Endothelial cell of umbilical vein (primary cell): Measurements from ENCODE around the gene ASB2. TPM values are rescaled to one million over a fixed set of nuclear protein-coding genes. Genes with fewer than 3 reads are reported as not detected.

ENCODE experiments used
- BruUV-seq: library from RNA; stranded (reverse); fragments of 400-500 nt; replicated peaks from 2 replicates; lab custom pipeline; 2021; lab: Mats Ljungman, UMichigan
- CTCF ChIA-PET: fragments of 300-600, 350-600 bp; sonication (Branson Sonifier 250); formaldehyde crosslinking; loops from one replicate; lab custom pipeline; 2021; ENCODE audit warnings: antibody characterized with exemption, inconsistent platforms; lab: Charles Lee
- POLR2A ChIA-PET: fragments of 300-600, 350-600 bp; sonication (Branson Sonifier 250); formaldehyde crosslinking; loops from one replicate; lab custom pipeline; 2021; ENCODE audit warnings: antibody characterized with exemption, inconsistent platforms; lab: Charles Lee
- DNase-seq: peaks from one replicate; pipeline ENCODE4 v3.0.0-alpha.2; 2011; ENCODE audit warnings: low read depth, low spot score
- FAIRE-seq: peaks from 2 replicates; lab custom pipeline; 2011; peaks lifted over from hg19 to GRCh38; lab: Jason Lieb, UNC
- H2AFZ ChIP-seq: 2 replicates; pipeline ENCODE4 v1.6.0; 2012; ENCODE audit warnings: low read depth, low read length, control low read depth, inconsistent platforms
- H3K27ac ChIP-seq: 2 replicates; pipeline ENCODE4 v1.5.1; 2011; ENCODE audit warnings: low read depth, mild to moderate bottlenecking, control low read depth, low read length, moderate library complexity; ENCODE audit not compliant: insufficient read depth
- H3K27me3 ChIP-seq, 2 experiments: 2 replicates each; pipeline versions ENCODE4 v1.6.0 to v1.6.1; 2011; ENCODE audit warnings: low read length in 2 of 2, mixed read lengths in 1 of 2; ENCODE audit not compliant: control insufficient read depth in 2 of 2, insufficient read depth in 2 of 2
- H3K36me3 ChIP-seq, 2 experiments: 2 replicates in 1 of 2; 3 replicates in 1 of 2; pipeline ENCODE4 v1.5.1; 2011; ENCODE audit warnings: low read length in 2 of 2, mild to moderate bottlenecking in 1 of 2, moderate library complexity in 1 of 2; ENCODE audit not compliant: control insufficient read depth in 2 of 2, insufficient read depth in 2 of 2; ENCODE audit errors: extremely low read depth in 1 of 2
- H3K4me1 ChIP-seq: 3 replicates; pipeline ENCODE4 v1.5.1; 2011; ENCODE audit warnings: mild to moderate bottlenecking, low read length; ENCODE audit not compliant: control insufficient read depth, insufficient read depth; ENCODE audit errors: extremely low read depth
- H3K4me2 ChIP-seq: 2 replicates; pipeline ENCODE4 v1.6.1; 2011; ENCODE audit warnings: low read length, control low read depth, mixed read lengths; ENCODE audit not compliant: insufficient read depth
- H3K4me3 ChIP-seq, 3 experiments: fragments of 200-600 bp in 1 of 3; sonication (generic), shearing (Covaris generic) in 1 of 3; replicated peaks in 1 of 3; 2 replicates each; pipeline ENCODE4 v1.5.1; 2011 to 2016; ENCODE audit warnings: control low read depth in 3 of 3, low read length in 3 of 3, mild to moderate bottlenecking in 2 of 3, inconsistent platforms in 1 of 3, low read depth in 1 of 3, moderate library complexity in 1 of 3; ENCODE audit not compliant: insufficient read depth in 1 of 3
- H3K79me2 ChIP-seq: 2 replicates; pipeline ENCODE4 v1.6.0; 2012; ENCODE audit warnings: low read length, inconsistent platforms; ENCODE audit not compliant: control insufficient read depth, insufficient read depth
- H3K9ac ChIP-seq: replicated peaks from 2 replicates; pipeline ENCODE3; 2011; ENCODE audit warnings: low read length, control low read depth; ENCODE audit not compliant: insufficient read depth; ENCODE audit errors: extremely low read depth
- H3K9me1 ChIP-seq: replicated peaks from 3 replicates; pipeline ENCODE4 v1.6.0; 2011; ENCODE audit warnings: mild to moderate bottlenecking, low read length; ENCODE audit not compliant: control insufficient read depth, insufficient read depth; ENCODE audit errors: extremely low read depth
- H3K9me3 ChIP-seq: replicated peaks from 2 replicates; pipeline ENCODE4 v1.5.1; 2012; ENCODE audit warnings: low read length, inconsistent platforms; ENCODE audit not compliant: control insufficient read depth, insufficient read depth
- H4K20me1 ChIP-seq: replicated peaks from 2 replicates; pipeline ENCODE3; 2011; ENCODE audit warnings: mild to moderate bottlenecking, low read length; ENCODE audit not compliant: control insufficient read depth, insufficient read depth; ENCODE audit errors: extremely low read depth
- EZH2 ChIP-seq: IDR thresholded peaks from 2 replicates; pipeline ENCODE4 v1.6.1; 2012; ENCODE audit warnings: borderline replicate concordance, low read depth, mild to moderate bottlenecking, moderate library complexity, low read length, inconsistent platforms; ENCODE audit not compliant: severe bottlenecking
- FOS ChIP-seq: IDR thresholded peaks from 2 replicates; pipeline ENCODE4 v1.6.1; 2011; ENCODE audit warnings: mild to moderate bottlenecking, low read length, moderate library complexity, borderline replicate concordance; ENCODE audit not compliant: insufficient read depth
- GATA2 ChIP-seq: IDR thresholded peaks from 2 replicates; pipeline ENCODE4 v1.7.0; 2011; ENCODE audit warnings: low read depth, mild to moderate bottlenecking, moderate library complexity, mixed read lengths, low read length; ENCODE audit not compliant: insufficient read length, insufficient read depth
- JUN ChIP-seq: IDR thresholded peaks from 2 replicates; pipeline ENCODE4 v1.6.1; 2011; ENCODE audit warnings: borderline replicate concordance, low read depth; ENCODE audit not compliant: insufficient read length, insufficient read depth
- MAX ChIP-seq: IDR thresholded peaks from 2 replicates; pipeline ENCODE4 v1.6.1; 2011; ENCODE audit not compliant: insufficient read depth, insufficient read length
- MYC ChIP-seq: IDR thresholded peaks from one replicate; pipeline ENCODE4 v1.6.1; 2011; ENCODE audit warnings: mild to moderate bottlenecking, low read depth, low read length
- POLR2A ChIP-seq: IDR thresholded peaks from 2 replicates; pipeline ENCODE4 v1.6.1; 2012; ENCODE audit warnings: low read depth, mild to moderate bottlenecking, control low read depth, low read length
- POLR2AphosphoS5 ChIP-seq: IDR thresholded peaks from 2 replicates; pipeline ENCODE4 v1.6.1; 2012; ENCODE audit warnings: low read depth, mild to moderate bottlenecking, control low read depth, low read length, moderate library complexity; ENCODE audit not compliant: insufficient read depth
- dilution Hi-C: fragments of 300-500 bp; cut with MboI; formaldehyde crosslinking; loops from one replicate; pipeline ENCODE4 v1.15.0; 2019; ENCODE audit warnings: low sequenced_read_pairs; ENCODE audit not compliant: extremely low pct_ligation_motif_present
- intact Hi-C: fragments of 100-400 bp; cut with micrococcal nuclease; formaldehyde crosslinking; loops from one replicate; pipeline ENCODE4 v1.10.0; 2022
- polyA plus RNA-seq, 4 experiments: library from polyadenylated mRNA; depleted of rRNA in 3 of 4; stranded (reverse) in 3 of 4; unstranded in 1 of 4; fragments of >200 nt; gene quantifications; 2 replicates each; pipeline versions ENCODE4 v1.2.1 to v1.2.3, GENCODE V29; 2011 to 2012; ENCODE audit warnings: missing spikeins in 1 of 4
- total RNA-seq: library from RNA; stranded (reverse); gene quantifications from 2 replicates; pipeline ENCODE4 v1.2.3, GENCODE V29; 2021
- TF ChIP-seq, protein P1 (sequence below), 2 donors: IDR thresholded peaks; 1 replicate in 1 of 2; 2 replicates in 1 of 2; pipeline ENCODE4 v1.5.1; 2011; ENCODE audit warnings: low read length in 2 of 2, mild to moderate bottlenecking in 2 of 2, moderate library complexity in 2 of 2, control low read depth in 1 of 2, inconsistent platforms in 1 of 2, low read depth in 1 of 2; ENCODE audit not compliant: insufficient read depth in 1 of 2; ENCODE audit errors: extremely low read depth in 1 of 2

Gene ASB2
- total and polyA plus RNA-seq, 2 donors (not counting 3 experiments of a cell fraction or from before 2014, with no cell fraction given), result not detected

DNA sequence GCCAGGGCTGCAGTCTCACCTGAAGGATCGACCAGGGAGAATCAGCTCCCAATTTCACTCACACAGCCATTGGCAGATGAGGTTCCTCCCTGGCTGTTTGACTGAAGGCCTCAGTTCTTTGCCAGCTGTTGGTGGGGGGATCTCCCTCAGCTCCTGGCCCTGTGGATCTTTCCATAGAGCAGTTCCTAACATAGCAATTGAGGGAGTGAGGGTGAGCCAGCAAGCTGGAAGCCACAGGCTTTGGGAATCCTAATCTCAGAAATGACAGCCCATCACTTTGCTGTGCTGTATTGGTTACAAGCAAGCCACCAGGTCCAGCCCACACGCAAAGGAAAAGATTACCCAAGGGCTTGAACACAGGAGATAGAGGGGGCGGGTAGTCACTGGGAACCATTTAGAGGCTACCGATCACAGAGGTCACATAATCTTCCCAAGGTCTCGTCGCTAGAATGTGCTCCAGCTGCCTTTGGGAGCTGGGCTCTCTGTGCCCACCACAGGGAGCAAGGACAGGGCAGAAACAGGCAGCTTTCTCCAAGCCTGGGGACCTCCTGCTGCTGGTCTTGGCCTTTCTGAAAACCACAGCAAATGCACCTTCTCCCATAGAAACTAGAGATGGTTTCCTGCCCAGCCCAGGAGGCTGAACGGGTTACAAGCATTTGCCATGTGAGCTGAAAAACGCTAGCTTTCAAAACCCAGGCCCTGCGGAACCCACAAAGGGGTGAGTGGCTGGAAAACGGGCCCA, 45.2 kb upstream of the ASB2 start:
- Histone ChIP-seq H3K9ac (no peak overlapping the region), H4K20me1 (no peaks in the 10 kb centered on the region), H3K4me3 (no peak overlapping the region), H2AFZ (no peak overlapping the region), H3K27ac (no peak overlapping the region), H3K9me3 (no peaks in the 10 kb centered on the region), H3K9me1 (no peaks in the 10 kb centered on the region), H3K27me3 (peaks cover 0 to 8% of the 10 kb centered on the region in 2 experiments), H3K79me2 (no peaks in the 10 kb centered on the region), H3K4me2 (no peak overlapping the region), H3K36me3 (no peaks in the 10 kb centered on the region), H3K4me1 (no peaks in the 10 kb centered on the region)
- FAIRE-seq, result no peak
- TF ChIP-seq MYC (no peak), GATA2 (no peak), JUN (no peak), MAX (no peak), EZH2 (no peak), POLR2A (no peak), FOS (no peak), POLR2AphosphoS5 (no peak)
- TF ChIP-seq, protein P1, sequence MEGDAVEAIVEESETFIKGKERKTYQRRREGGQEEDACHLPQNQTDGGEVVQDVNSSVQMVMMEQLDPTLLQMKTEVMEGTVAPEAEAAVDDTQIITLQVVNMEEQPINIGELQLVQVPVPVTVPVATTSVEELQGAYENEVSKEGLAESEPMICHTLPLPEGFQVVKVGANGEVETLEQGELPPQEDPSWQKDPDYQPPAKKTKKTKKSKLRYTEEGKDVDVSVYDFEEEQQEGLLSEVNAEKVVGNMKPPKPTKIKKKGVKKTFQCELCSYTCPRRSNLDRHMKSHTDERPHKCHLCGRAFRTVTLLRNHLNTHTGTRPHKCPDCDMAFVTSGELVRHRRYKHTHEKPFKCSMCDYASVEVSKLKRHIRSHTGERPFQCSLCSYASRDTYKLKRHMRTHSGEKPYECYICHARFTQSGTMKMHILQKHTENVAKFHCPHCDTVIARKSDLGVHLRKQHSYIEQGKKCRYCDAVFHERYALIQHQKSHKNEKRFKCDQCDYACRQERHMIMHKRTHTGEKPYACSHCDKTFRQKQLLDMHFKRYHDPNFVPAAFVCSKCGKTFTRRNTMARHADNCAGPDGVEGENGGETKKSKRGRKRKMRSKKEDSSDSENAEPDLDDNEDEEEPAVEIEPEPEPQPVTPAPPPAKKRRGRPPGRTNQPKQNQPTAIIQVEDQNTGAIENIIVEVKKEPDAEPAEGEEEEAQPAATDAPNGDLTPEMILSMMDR (IDR thresholded peaks at IDR 0.05; ENCODE audit: extremely low read depth in 1 of 2, insufficient read depth in 1 of 2, low read depth in 1 of 2, low read length in 2 of 2), result no peak
- ChIA-PET POLR2A (no interaction called here), CTCF (interaction anchor here (0.9 to 2.5 kb wide), 7 partner anchors 10 to 148 kb away, joined by 3 to 10 read pairs (median 4); no protein-coding TSS in a partner anchor)
- DNase-seq, result no peak
- intact Hi-C loops, result no loop called here
- BruUV-seq, result no TSS peak
- dilution Hi-C loops, result no loop called here
